Duodenal mucosa (tissue), 2 donors: Measurements from ENCODE around the gene AP1S3.

Source experiments
- H3K27ac ChIP-seq: one replicate; pipeline ENCODE4 v1.7.0; 2013; ENCODE audit warnings: low read depth, low read length
- H3K27me3 ChIP-seq, 2 donors: one replicate each; pipeline ENCODE4 v1.7.0; 2013; ENCODE audit warnings: low read length in 2 of 2, control low read depth in 1 of 2; ENCODE audit not compliant: insufficient read depth in 2 of 2, control insufficient read depth in 1 of 2
- H3K36me3 ChIP-seq, 2 donors: one replicate each; pipeline ENCODE4 v1.7.0; 2013; ENCODE audit warnings: low read length in 2 of 2, control low read depth in 1 of 2; ENCODE audit not compliant: insufficient read depth in 2 of 2, control insufficient read depth in 1 of 2
- H3K4me1 ChIP-seq, 2 donors: one replicate each; pipeline ENCODE4 v1.7.0; 2013; ENCODE audit warnings: low read length in 2 of 2, control low read depth in 1 of 2; ENCODE audit not compliant: insufficient read depth in 2 of 2, control insufficient read depth in 1 of 2
- H3K4me3 ChIP-seq, 2 donors: one replicate each; pipeline ENCODE4 v1.7.0; 2013; ENCODE audit warnings: low read length in 2 of 2, low read depth in 1 of 2
- H3K9ac ChIP-seq, 2 donors: one replicate each; pipeline ENCODE4 v1.7.0; 2013; ENCODE audit warnings: low read length in 2 of 2, low read depth in 1 of 2
- H3K9me3 ChIP-seq, 2 donors: one replicate each; pipeline ENCODE4 v1.7.0; 2013; ENCODE audit warnings: low read length in 2 of 2, control low read depth in 1 of 2; ENCODE audit not compliant: control insufficient read depth in 1 of 2

The AP1S3 gene

DNA sequence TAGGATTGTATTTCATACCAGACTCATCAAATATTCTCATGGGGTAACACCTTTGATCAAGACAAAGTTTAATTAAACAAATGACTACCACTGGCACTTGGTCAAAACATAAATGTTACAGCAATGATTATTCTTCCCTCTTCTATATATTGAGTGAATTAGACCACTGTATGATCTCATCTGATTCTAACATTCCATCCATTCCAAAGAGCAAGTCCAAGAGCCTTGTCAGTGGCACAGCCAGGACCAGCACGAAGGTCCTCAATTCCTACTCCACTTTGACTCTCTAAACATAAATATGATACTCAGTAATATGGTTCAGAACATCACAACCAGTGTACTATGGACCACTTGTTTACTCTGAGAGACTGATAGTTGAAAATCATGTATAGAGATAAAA, 86.4 kb downstream of the AP1S3 start:
- Histone ChIP-seq H3K9ac (no peak overlapping the region), H3K36me3 (no peaks in the 10 kb centered on the region), H3K4me3 (no peak overlapping the region)

DNA sequence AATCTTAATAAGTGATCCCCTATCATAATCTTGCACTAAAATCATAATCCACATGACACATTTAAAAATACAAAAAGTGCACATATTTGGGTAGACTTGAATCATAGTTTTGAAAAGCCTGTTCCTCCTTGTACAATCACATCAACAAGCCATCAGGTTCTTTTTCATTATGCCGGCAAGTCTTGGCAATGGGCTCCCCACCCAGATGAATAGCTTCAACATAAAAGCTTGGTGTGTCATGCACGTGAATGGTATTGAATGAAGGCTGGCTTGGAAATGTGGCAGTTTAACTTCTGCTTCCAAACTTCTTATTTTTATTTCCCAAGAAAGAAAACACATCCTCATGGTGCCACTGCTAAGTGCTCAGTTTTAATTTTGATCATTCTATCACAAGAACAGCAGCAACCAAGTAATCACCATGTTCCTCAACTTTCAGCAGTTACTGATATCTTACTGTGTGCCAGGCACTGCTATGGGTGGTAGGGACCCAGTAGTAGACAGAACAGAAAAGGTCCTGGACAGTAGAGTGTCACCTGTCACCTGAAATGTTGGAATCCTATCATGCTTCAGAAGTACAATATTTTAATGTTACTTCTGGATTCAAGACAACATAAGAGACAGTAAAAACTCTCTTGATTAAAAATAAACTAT, 89.9 kb downstream of the AP1S3 start:
- no peaks in the 10 kb centered on the region for H3K4me1 ChIP-seq
- H3K27me3 ChIP-seq = no peaks in the 10 kb centered on the region
- H3K27ac ChIP-seq = no peak overlapping the region
- no peaks in the 10 kb centered on the region for H3K36me3 ChIP-seq
- no peak overlapping the region for H3K4me3 ChIP-seq
- H3K9ac ChIP-seq = no peak overlapping the region
- no peaks in the 10 kb centered on the region for H3K9me3 ChIP-seq

More for the DNA sequence above, 86.4 kb downstream of the AP1S3 start:
- Histone ChIP-seq H3K27ac (no peak overlapping the region), H3K9me3 (no peaks in the 10 kb centered on the region), H3K4me1 (no peaks in the 10 kb centered on the region), H3K27me3 (no peaks in the 10 kb centered on the region)

DNA sequence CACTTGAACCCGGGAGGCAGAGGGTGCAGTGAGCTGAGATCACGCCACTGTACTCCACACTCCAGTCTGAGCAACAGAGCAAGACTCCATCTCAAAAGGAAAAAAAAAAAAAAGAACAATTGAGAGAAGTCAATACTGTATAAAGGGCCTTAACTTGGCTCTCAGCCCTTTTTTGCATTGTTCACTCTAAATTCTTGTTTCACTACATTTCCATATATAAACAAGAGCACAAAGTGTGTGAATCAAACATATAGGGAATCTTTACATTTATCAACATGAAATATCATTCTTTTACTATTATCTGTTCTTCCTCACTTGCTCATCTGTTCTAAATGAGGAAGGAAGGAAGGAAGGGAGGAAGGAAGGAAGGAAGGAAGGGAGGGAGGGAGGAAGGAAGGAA, 90.8 kb downstream of the AP1S3 start:
- no peaks in the 10 kb centered on the region for H3K36me3 ChIP-seq
- H3K27ac ChIP-seq = no peak overlapping the region
- H3K27me3 ChIP-seq = no peaks in the 10 kb centered on the region
- H3K9ac ChIP-seq = no peak overlapping the region
- H3K4me3 ChIP-seq = no peak overlapping the region
- H3K9me3 ChIP-seq = no peaks in the 10 kb centered on the region
- no peaks in the 10 kb centered on the region for H3K4me1 ChIP-seq

DNA sequence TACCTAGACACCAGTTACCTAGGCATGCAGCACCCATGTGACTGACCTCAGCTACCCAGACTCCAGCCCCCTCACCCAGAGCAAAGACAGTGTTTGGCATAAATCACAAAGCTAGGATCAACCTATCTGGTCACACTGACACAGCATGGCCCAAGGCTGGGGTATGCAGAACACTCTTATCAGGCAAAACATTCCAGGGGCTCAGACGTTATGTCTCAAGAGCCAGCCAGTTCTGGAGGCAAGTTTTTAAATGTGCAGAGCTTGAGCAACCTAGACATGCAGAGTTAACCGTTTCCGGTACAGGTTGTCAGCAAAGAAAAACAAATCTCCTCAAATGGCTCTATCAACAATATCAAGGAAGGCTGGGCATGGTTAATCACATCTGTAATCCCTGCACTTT, 92.8 kb downstream of the AP1S3 start:
- Histone ChIP-seq H3K27me3 (no peaks in the 10 kb centered on the region), H3K36me3 (no peaks in the 10 kb centered on the region), H3K9ac (no peak overlapping the region), H3K4me1 (no peaks in the 10 kb centered on the region), H3K27ac (no peak overlapping the region), H3K4me3 (no peak overlapping the region), H3K9me3 (no peaks in the 10 kb centered on the region)

DNA sequence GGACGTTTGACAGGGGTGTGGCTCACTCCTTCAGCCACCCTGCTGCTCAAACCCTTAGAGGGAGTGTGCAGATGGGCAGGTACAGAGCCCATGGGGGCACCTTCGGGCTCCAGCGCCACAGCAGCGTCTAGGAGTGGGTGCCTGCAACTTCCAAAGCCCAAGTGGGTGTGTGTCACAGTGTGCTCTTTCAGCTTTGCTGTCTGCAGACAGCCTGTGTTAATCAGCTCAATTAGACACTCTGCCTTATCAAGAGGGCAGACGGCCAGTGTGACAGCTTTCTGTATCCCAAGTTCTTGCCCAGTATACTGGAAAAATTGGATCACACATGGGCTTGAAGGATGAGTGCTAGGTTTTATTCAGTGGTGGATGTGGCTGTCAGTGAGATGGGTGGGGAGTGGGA, 96.7 kb downstream of the AP1S3 start:
- Histone ChIP-seq H3K9me3 (no peaks in the 10 kb centered on the region), H3K4me3 (no peak overlapping the region), H3K27me3 (no peaks in the 10 kb centered on the region), H3K27ac (no peak overlapping the region), H3K9ac (no peak overlapping the region), H3K36me3 (no peaks in the 10 kb centered on the region), H3K4me1 (no peaks in the 10 kb centered on the region)

DNA sequence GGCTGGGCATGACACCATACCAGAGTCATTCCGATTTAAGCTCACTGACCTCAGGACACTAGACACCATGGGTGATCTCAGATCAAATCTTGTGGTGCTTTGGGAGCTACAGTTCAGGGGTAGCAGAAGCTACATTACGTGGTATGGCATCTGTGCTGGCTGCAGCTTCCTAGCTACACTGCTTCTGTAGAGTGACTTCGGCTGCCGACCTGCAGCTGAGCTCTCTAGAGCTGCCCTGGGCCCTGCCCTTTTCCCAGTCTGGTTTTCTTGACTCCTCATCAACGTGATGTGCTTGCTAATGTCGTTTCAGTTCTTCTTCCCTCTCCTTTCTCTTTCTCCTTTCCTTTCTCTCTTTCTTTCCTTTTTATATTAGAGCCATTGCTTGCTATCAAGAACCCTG, 100.2 kb downstream of the AP1S3 start:
- Histone ChIP-seq H3K4me3 (no peak overlapping the region), H3K27ac (no peak overlapping the region)

DNA sequence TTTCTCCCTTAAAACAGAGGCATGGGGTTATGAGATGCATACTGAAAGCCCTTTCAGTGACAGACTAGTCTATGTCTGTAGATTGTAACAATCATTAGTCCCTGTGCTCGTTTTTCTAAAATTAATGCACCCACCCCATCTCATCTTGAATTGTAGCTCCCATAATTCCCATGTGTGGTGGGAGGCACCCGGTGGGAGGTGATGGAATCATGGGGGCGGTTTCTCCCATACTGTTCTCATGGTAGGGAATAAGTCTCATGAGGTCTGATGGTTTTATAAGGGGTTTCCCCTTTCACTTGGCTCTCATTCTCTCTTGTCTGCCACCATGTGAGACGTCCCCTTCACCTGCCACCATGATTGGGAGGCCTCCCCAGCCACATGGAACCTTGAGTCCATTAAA, 100.9 kb downstream of the AP1S3 start:
- no peak overlapping the region for H3K27ac ChIP-seq
- H3K27me3 ChIP-seq = no peaks in the 10 kb centered on the region
- no peak overlapping the region for H3K9ac ChIP-seq
- no peaks in the 10 kb centered on the region for H3K4me1 ChIP-seq
- H3K36me3 ChIP-seq = no peaks in the 10 kb centered on the region
- H3K9me3 ChIP-seq = no peaks in the 10 kb centered on the region
- H3K4me3 ChIP-seq = no peak overlapping the region

More for the DNA sequence above, 100.2 kb downstream of the AP1S3 start:
- Histone ChIP-seq H3K9ac (no peak overlapping the region), H3K9me3 (no peaks in the 10 kb centered on the region), H3K4me1 (no peaks in the 10 kb centered on the region), H3K36me3 (no peaks in the 10 kb centered on the region), H3K27me3 (no peaks in the 10 kb centered on the region)

DNA sequence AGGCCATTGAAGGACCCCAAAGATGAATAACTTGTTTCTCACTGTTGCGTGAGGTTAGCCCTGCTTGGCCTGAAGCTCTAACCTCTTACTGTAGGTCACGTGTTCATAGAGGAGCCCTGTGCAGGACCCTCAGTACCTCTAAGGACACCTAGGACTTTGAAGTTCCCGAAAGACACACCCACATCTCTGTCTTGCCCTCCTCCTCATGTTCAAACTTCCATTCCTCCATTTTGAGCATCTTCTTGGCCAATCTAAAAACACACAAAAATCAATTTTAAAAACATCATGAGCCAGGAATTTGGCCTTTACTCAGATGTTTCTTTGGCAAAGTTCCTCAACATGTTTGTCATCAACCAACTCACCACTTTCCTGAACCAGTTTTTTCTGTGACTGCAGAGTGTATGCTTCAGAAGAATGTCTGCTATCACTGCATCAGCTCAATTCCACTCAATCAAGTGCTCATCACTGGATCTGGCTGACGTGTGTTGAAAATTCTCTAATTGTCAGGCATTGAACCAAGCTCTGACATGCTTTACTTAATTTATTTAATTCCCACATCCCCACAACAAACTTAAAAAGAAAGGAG, 101.6 kb downstream of the AP1S3 start:
- H3K27me3 ChIP-seq = no peaks in the 10 kb centered on the region
- H3K27ac ChIP-seq = no peak overlapping the region
- H3K4me1 ChIP-seq = peaks cover 0 to 4% of the 10 kb centered on the region in 2 donors
- H3K9ac ChIP-seq = no peak overlapping the region
- H3K4me3 ChIP-seq = no peak overlapping the region
- no peaks in the 10 kb centered on the region for H3K9me3 ChIP-seq
- no peaks in the 10 kb centered on the region for H3K36me3 ChIP-seq

DNA sequence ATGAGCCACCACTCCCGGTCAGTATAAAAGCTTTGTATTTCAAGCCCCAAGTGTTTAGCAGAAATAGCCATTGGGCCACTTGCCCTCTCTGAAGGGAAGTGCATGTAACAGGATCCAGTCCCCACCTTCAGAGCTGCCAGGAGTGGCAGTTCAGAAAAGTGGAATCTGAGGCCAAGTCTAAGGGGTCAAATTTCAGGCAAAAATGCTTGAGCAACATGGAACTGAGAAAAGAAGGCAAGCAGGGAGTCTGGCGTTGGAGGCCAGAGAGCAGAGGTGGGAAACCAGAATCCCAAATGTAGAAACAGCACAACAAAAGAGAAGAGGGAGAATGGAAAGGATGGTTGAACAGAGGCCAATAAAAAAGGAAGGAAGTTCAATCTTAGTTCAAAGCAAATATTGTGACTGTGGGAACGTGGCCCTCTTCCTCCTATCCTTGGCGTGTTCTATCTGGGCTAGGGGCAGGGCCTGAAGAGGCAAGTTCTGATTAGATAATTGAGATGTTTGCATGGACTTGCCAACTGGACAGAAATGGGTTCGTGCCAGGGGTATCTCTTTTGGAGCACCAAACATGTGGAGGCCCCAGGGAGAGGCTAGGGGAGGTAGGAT, 102.2 kb downstream of the AP1S3 start:
- H3K27me3 ChIP-seq = no peaks in the 10 kb centered on the region
- no peak overlapping the region for H3K9ac ChIP-seq
- H3K27ac ChIP-seq = no peak overlapping the region
- no peak overlapping the region for H3K4me3 ChIP-seq
- H3K36me3 ChIP-seq = no peaks in the 10 kb centered on the region
- H3K9me3 ChIP-seq = no peaks in the 10 kb centered on the region
- peaks cover 0 to 4% of the 10 kb centered on the region in 2 donors for H3K4me1 ChIP-seq

DNA sequence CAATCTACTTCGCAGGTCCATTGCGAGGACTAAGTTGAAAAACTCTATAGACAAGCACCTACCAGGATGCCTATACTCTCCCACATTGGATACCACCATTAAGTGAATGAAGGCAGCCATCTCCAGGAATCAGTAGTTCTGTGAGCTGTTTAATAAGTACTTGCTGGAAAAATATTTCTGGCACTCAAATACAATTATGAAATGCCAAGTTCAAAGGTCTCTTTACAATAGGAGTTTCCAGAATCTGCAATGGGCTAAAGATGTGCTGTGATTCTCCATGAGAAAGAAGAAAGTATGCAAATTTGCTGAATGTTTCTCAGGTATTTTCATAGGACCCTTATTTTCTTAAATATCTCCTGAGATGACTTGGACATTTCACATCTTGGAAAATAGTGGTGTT, 103.0 kb downstream of the AP1S3 start:
- no peaks in the 10 kb centered on the region for H3K27me3 ChIP-seq
- H3K36me3 ChIP-seq = no peaks in the 10 kb centered on the region
- H3K4me1 ChIP-seq = peaks cover 0 to 4% of the 10 kb centered on the region in 2 donors
- H3K9ac ChIP-seq = no peak overlapping the region
- H3K9me3 ChIP-seq = no peaks in the 10 kb centered on the region
- H3K27ac ChIP-seq = no peak overlapping the region
- no peak overlapping the region for H3K4me3 ChIP-seq
